ENCODE measurements around the gene PVALEF.

The PVALEF gene

GRCh38 chr17:81165246-81166032, at the start of gene PVALEF:
TSS of gene PVALEF (plus strand) at chr17:81165507. CDS start at chr17:81181227, 15,720 bp downstream.
- no peak for DNase-seq

GRCh38 chr17:81115749-81116464, 49.4 kb upstream of the PVALEF start:
- no peak for DNase-seq

DNA sequence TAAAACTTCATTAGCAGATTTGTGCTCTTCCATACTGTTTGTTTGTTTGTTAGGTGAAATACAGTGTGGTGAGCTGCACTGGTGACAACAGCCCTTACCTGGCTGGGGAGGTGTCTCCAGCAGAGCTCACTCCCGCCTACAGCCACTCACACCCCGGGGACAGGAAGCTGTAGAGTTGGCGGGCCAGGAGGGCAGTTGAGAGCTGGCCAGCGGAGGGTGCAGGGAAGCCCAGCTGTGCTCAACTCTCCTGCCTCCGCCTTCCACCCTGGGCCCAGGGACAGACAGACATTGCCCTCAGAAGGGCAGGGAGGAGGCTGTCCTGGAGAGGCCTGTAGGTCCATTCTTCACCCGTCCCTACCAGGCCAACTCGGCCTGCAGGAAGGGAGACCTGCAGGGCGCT, 48.6 kb upstream of the PVALEF start:
- no peak for DNase-seq

- DNase-seq, result no peak
Measured at GRCh38 chr17:81117672-81118198, 47.6 kb upstream of the PVALEF start.

GRCh38 chr17:81118308-81119221, 46.7 kb upstream of the PVALEF start:
- no peak for DNase-seq

- peak; percentile 77 for DNase-seq
Measured at GRCh38 chr17:81119223-81120148, 45.8 kb upstream of the PVALEF start.

- no peak for DNase-seq
Measured at GRCh38 chr17:81120149-81120484, 45.2 kb upstream of the PVALEF start.

DNA sequence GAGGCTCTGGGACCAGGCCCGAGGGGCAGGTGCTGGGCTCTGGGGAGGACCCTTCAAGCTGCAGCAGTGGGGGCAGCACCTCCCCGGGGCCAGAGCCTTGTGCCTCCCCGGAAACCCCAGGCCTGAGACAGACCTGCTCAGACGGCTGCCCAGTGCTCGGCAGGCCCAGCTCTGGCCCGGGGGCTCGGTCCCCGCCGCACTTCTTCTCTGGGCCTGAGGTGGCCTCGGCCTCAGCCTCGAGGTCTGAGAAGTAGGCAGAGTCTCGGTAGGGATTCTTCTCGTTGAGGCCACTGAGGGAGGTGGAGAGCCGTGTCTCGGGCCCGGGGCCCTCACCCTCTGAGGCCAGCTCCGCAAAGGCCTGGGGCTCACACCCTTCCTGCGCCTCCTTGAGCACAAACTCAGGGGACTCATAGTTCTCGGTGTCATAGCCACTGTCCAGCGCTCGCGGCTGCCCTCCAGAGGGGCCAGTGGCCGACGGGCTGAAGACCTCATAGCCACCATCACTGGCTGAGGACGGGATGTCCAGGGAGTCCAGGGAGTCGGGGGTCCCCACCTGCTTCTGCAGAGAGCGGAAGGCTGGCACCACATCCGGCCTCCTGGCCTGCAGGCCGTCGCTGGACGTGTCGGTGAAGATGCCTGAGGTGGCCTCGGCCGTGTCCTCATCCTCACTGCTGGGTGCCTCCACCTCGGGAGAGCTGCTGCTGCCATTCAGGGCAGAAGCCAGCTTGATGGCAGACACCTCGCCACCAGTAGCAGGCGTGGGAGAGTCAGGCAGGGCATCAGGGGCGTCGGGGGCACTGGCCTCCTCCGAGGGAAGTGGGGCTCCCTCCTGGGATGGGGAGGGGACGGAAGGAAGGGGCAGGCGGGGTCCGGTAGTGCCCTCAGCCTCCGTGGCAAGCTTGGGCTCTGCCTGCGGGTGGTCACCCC, 44.3 kb upstream of the PVALEF start:
- DNase-seq, result no peak

GRCh38 chr17:81121841-81122733, 43.2 kb upstream of the PVALEF start:
- DNase-seq, result no peak

GRCh38 chr17:81123052-81124048, 42.0 kb upstream of the PVALEF start:
- DNase-seq, result no peak

- DNase-seq, result no peak
Measured at GRCh38 chr17:81124377-81124776, 40.9 kb upstream of the PVALEF start.

DNA sequence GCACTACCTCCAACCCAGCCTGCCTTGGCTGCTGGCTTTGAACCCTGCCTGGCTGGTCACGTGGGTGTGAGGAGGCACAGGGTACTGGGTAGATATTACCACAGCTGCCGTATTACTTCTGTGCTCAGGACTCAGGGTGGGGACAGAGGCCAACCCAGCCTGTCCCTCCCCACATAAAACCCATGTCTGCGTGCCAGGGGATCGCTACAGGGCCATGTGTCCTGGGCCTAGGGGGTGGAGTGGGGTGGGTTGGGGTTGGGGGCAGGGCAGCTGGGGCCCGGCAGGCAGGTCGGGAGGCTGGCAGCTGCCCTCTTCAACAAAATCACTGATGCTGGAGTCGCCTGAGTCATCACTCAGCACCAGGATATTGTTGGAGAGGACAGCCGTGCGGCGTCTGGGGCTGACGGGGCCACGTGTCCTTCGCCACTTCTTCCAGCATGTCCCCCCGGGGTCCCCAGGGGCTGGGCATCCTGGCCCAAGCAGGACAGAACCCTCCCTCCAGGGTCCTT, 39.7 kb upstream of the PVALEF start:
- DNase-seq, result no peak

DNA sequence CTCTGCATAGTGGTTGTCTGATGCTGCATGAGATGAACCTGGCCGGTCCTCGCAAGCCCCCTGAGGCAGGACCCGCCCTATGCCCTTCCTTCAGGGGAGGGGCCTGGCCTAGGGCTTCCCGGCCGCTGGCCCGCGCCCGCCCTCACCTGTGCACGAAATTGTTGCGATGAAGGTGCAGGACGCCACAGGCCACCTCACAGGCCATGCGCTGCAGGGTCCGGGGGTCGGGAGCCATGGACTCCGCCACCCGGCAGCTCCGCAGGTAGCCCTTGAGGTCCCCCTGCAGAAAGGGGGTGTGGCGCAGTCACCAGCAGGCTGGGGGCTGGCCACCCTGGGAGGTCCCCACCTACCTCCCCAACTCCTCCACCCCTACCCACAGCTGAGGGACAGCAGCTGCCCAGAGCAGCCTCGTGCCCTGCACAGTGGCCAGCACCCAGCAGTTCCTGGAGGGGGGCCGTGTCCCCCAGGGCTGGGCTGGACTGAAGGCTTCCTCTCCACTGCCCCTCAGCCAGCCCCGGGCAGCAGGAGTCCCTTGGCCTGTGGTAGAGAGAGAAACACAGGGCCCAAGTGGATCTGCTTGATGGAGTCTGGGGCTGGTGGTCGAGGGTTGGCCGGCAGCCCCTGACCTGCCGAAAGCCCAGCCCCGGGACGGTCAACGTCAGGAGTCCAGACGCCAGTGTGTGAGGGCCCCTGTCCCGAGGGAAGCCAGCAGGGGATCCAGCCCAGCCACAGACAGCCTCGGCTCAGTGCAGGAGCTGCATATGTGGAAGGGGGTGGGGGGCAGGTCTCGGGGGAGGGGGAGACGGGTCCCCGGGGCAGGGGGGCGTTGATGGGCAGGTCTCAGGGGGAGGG, 38.8 kb upstream of the PVALEF start:
- DNase-seq, result no peak

GRCh38 chr17:81127133-81127455, 38.2 kb upstream of the PVALEF start:
- DNase-seq, result no peak

GRCh38 chr17:81127526-81128177, 37.7 kb upstream of the PVALEF start:
- DNase-seq, result no peak

- no peak for DNase-seq
Measured at GRCh38 chr17:81128338-81128737, 37.0 kb upstream of the PVALEF start.

DNA sequence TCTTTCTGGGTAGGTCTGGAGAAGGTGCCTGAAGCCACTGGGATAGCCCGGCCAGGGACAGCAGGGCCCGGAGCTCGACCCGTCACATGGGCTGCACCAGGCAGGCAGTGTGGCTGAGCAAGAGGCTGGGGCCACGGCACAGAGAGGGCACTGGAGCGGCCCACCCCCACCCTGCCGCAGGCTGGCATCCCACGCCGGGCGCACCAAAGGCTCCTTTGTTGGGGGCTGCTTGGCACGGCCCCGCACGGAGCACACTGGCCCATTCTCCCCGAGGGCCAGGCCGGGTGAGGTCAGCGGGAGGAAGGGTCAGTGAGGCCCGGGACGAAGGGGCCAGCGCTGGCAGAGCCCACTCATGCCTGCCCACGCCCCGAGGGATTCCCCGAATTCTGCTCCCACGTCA, 36.5 kb upstream of the PVALEF start:
- no peak for DNase-seq

Data from activated CD8-positive, alpha-beta memory T cell treated with anti-CD3 and anti-CD28 coated beads, Interleukin-2, amount 50 U/mL, for 4 hours (primary cell).